Measurements from ENCODE around the gene TMEM245.

Gene TMEM245

DNA sequence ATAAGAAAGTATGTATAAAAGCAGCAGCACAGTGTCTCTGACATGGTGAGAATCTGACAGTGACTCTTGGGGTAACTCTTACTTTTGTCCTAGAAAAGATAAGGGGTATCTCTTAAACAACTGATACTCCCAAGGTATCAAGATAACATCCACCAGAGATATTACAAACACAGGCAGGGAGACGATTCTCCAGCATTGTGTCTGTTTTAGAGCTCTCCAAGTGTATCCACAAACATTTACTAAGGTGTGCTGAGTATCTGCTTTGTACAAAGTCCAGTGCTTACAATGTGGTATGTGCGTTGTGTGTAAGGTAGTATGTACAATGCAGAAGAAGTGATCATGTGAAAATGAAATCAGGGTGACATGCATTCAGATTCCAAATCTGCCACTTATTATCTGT lies 4.4 kb upstream of the TMEM245 start:
- in situ Hi-C loops (cut with MboI; ENCODE audit: low pct_unique_long_range_greater_than_20kb, low sequenced_read_pairs, unreplicated experiment) = no loop called here
- no peak for TF ChIP-seq CTCF (IDR thresholded peaks at IDR 0.05; ENCODE audit: extremely low read depth, insufficient read depth, missing control alignments)
- no peak for DNase-seq (ENCODE audit: low spot score)

DNA sequence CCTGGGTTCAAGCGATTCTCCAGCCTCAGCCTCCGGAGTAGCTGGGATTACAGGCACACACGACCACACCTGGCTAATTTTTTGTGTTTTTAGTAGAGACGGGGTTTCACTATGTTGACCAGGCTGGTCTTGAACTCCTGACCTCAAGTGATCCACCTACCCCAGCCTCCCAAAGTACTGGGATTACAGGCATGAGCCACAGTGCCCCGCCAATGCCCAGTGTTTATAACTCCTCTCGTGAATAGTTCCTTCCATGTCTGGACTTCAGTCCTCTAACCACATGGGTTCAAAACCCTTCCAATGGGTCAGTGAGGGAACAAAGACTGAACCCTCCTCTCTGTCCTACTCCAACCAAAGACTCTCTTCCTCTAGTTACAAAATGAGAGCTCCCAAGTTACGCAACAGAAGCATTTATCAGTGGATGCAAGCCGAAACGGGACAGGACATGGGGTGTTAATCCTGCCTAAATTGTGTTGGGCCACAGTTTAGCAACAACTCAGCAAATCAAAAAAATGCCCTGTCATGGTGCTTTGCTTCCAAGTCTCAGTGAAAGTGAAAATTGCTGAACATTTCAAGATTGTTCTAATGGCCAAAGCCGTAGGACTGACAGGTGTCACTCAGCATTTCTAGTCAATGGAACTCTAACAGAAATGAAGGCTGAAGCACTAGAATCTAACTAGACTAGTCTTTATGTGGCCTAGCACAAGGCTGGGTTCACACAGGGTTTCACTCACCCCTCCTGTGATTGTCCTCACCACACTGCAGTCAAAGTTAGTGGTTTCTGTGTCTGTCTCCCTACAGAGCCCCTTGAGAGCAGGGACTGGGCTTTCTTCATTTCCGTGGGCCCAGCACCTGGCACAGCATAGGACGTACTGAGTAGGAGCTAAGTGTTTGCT lies 3.2 kb upstream of the TMEM245 start:
- DNase-seq (ENCODE audit: low spot score) = no peak
- no peak for TF ChIP-seq CTCF (IDR thresholded peaks at IDR 0.05; ENCODE audit: extremely low read depth, insufficient read depth, missing control alignments)
- in situ Hi-C loops (cut with MboI; ENCODE audit: low pct_unique_long_range_greater_than_20kb, low sequenced_read_pairs, unreplicated experiment) = no loop called here

- no peak for DNase-seq (ENCODE audit: low spot score)
- no peak for TF ChIP-seq CTCF (IDR thresholded peaks at IDR 0.05; ENCODE audit: extremely low read depth, insufficient read depth, missing control alignments)
- in situ Hi-C loops (cut with MboI; ENCODE audit: low pct_unique_long_range_greater_than_20kb, low sequenced_read_pairs, unreplicated experiment) = no loop called here
These were observed 1.6 kb upstream of the TMEM245 start for GRCh38 chr9:109121232-109121796.

DNA sequence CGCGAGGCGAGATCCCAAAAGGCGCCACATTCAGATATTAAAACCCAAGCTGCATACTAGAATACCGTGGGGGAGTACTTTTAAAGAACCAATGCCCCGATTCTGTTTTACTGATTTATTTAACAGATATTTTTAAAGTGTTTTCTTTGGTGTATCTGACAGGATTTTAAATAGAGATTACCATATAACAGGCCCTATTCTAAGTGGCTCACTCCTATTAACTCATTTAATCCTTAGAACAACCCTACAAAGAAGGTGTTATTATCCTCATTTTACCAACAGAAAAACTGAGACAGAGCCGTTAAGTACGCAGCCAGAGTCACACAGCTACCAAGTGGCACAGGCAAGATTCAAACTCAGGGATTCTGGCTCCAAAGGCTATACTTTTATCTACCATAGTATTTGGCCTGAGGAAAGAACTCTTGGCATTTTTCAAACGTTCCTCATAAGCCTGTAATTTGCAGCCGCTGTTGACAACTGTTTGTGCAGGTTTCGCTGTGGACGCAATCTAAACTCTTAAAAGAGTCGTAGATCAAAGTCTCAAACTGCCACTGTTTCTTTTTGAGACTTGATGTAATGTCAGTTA lies 550 bp upstream of the TMEM245 start:
- in situ Hi-C loops (cut with MboI; ENCODE audit: low pct_unique_long_range_greater_than_20kb, low sequenced_read_pairs, unreplicated experiment) = no loop called here
- no peak for TF ChIP-seq CTCF (IDR thresholded peaks at IDR 0.05; ENCODE audit: extremely low read depth, insufficient read depth, missing control alignments)
- no peak for DNase-seq (ENCODE audit: low spot score)

DNA sequence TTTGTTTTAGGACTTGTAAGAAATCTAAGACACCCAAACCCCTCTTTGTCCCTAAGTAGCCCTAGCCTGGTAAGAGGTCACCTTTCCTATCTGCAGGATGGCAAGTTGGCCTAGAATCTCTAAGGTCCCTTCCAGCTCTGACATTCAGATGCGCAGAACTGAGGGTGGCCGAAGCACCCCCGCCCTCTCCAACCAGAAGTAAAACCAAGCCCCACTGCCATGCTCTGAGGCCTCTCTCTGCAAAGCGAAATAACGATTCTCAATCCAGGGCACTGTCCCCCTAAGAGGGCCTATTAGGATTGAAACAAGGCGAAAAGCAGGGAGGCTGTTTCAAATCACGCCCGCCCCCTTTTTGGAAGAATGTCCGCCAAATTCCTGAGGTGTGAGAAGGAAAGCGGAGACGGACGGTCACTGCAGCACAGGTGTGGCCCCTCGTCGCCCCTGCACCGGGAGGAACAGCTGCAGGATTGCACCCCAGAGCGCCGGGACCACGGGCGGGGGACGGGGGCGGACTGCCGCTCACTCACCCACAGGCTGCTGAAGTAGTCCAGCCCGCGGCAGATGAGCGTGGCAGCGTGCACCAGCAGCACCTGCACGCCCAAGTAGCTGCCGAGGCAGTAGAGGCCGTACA lies 824 bp downstream of the TMEM245 start:
- no peak for DNase-seq (ENCODE audit: low spot score)
- no peak for TF ChIP-seq CTCF (IDR thresholded peaks at IDR 0.05; ENCODE audit: extremely low read depth, insufficient read depth, missing control alignments)
- in situ Hi-C loops (cut with MboI; ENCODE audit: low pct_unique_long_range_greater_than_20kb, low sequenced_read_pairs, unreplicated experiment) = no loop called here

All from GM13977 (cell line).